HepG2 (cell line): Measurements from ENCODE around the gene SCYL1. TPM values are rescaled to one million over a fixed set of nuclear protein-coding genes. Genes with fewer than 3 reads are reported as not detected.

Experiments used
- ATAD3A ChIP-seq: sonication (generic); formaldehyde crosslinking; IDR thresholded peaks from 2 replicates; pipeline ENCODE4 v1.4.0; 2020; ENCODE audit warnings: missing genetic modification reagents
- CCAR2 ChIP-seq: fragments of 200-400 bp; formaldehyde crosslinking; optimal IDR thresholded peaks from 2 replicates; pipeline ENCODE3; 2018; ENCODE audit warnings: low read depth, mild to moderate bottlenecking, low read length, moderate library complexity
- DNMT3B ChIP-seq: conservative IDR thresholded peaks from 2 replicates; pipeline ENCODE4 v1.6.1; 2016; ENCODE audit warnings: missing biosample characterization, control low read depth
- ELK4 ChIP-seq: sonication (generic); formaldehyde crosslinking; IDR thresholded peaks from 2 replicates; pipeline ENCODE4 v1.9.0; 2021; ENCODE audit warnings: missing genetic modification reagents, borderline replicate concordance
- KDM5A ChIP-seq: fragments of 200-600 bp; sonication (generic); IDR thresholded peaks from 2 replicates; pipeline ENCODE4 v1.7.0; 2018; ENCODE audit warnings: antibody characterized with exemption, mild to moderate bottlenecking, low read length, borderline replicate concordance
- KLF6 ChIP-seq: IDR thresholded peaks from 2 replicates; pipeline ENCODE4 v1.8.0; 2016; ENCODE audit warnings: missing biosample characterization, missing genetic modification reagents
- MTF1 ChIP-seq: sonication (generic); formaldehyde crosslinking; IDR thresholded peaks from 2 replicates; pipeline ENCODE4 v1.5.0; 2020; ENCODE audit warnings: missing genetic modification reagents
- POLR2A ChIP-seq, 2 experiments: IDR thresholded peaks; 2 replicates each; pipeline ENCODE4 v1.6.1; 2011; ENCODE audit warnings: low read depth in 2 of 2, low read length in 2 of 2, mild to moderate bottlenecking in 1 of 2, moderate library complexity in 1 of 2; ENCODE audit not compliant: insufficient read depth in 1 of 2
- SIN3B ChIP-seq: fragments of 150-350 bp; IDR thresholded peaks from 2 replicates; pipeline ENCODE4 v1.6.1; 2014; ENCODE audit warnings: low read length
- STAG1 ChIP-seq: sonication (generic); formaldehyde crosslinking; IDR thresholded peaks from 2 replicates; pipeline ENCODE4 v1.4.0; 2020; ENCODE audit warnings: missing genetic modification reagents
- ZBTB20 ChIP-seq: sonication (generic); formaldehyde crosslinking; IDR thresholded peaks from 2 replicates; pipeline ENCODE4 v1.8.1; 2023; ENCODE audit warnings: missing genetic modification reagents, low read depth, mild to moderate bottlenecking, borderline replicate concordance
- ZKSCAN5 ChIP-seq: sonication (generic); formaldehyde crosslinking; IDR thresholded peaks from 2 replicates; pipeline ENCODE4 v1.5.1; 2020; ENCODE audit warnings: mild to moderate bottlenecking, missing genetic modification reagents
- ZSCAN21 ChIP-seq: sonication (generic); formaldehyde crosslinking; IDR thresholded peaks from 2 replicates; pipeline ENCODE4 v1.8.0; 2022; ENCODE audit warnings: mild to moderate bottlenecking, missing genetic modification reagents, moderate library complexity, borderline replicate concordance
- polyA plus RNA-seq, 8 experiments: library from polyadenylated mRNA; depleted of rRNA in 3 of 8; stranded (reverse) in 7 of 8; unstranded in 1 of 8; fragments of >200 nt; fragmentation: Illumina TruSeq in 4 of 8; extraction: Trizol in 4 of 8; gene quantifications; 2 replicates each; pipeline versions ENCODE4 v1.2.1 to v1.2.3, GENCODE V29; 2011 to 2016; ENCODE audit warnings: low read depth in 4 of 8, missing spikeins in 1 of 8, mixed read lengths in 1 of 8; ENCODE audit not compliant: insufficient read depth in 1 of 8
- total RNA-seq, 5 experiments: library from RNA; depleted of rRNA; stranded (reverse); fragments of >200 nt; fragmentation: Illumina TruSeq; extraction: Trizol; gene quantifications; 2 replicates each; pipeline ENCODE4 v1.2.3, GENCODE V29; 2016; ENCODE audit warnings: low read depth in 1 of 5
- TF ChIP-seq, protein P1 (sequence below): sonication (generic); formaldehyde crosslinking; IDR thresholded peaks from 2 replicates; pipeline ENCODE4 v1.5.0; 2020; ENCODE audit warnings: mild to moderate bottlenecking, missing genetic modification reagents, borderline replicate concordance
- TF ChIP-seq, protein P2 (sequence below): sonication (generic); formaldehyde crosslinking; IDR thresholded peaks from 2 replicates; pipeline ENCODE4 v1.8.0; 2022; ENCODE audit warnings: mild to moderate bottlenecking, missing genetic modification reagents, moderate library complexity
- TF ChIP-seq, protein P3 (sequence below): sonication (generic); formaldehyde crosslinking; IDR thresholded peaks from 2 replicates; pipeline ENCODE4 v1.4.0; 2020; ENCODE audit warnings: missing genetic modification reagents, borderline replicate concordance
- TF ChIP-seq, protein P4 (sequence below): sonication (generic); formaldehyde crosslinking; IDR thresholded peaks from 2 replicates; pipeline ENCODE4 v1.4.0; 2020; ENCODE audit warnings: missing genetic modification reagents, borderline replicate concordance

SCYL1 gene
- total and polyA plus RNA-seq, 2 of the 13 experiments (the other 11 are each of a cell fraction or from before 2014, with no cell fraction given): 65.9 to 103 TPM

DNA sequence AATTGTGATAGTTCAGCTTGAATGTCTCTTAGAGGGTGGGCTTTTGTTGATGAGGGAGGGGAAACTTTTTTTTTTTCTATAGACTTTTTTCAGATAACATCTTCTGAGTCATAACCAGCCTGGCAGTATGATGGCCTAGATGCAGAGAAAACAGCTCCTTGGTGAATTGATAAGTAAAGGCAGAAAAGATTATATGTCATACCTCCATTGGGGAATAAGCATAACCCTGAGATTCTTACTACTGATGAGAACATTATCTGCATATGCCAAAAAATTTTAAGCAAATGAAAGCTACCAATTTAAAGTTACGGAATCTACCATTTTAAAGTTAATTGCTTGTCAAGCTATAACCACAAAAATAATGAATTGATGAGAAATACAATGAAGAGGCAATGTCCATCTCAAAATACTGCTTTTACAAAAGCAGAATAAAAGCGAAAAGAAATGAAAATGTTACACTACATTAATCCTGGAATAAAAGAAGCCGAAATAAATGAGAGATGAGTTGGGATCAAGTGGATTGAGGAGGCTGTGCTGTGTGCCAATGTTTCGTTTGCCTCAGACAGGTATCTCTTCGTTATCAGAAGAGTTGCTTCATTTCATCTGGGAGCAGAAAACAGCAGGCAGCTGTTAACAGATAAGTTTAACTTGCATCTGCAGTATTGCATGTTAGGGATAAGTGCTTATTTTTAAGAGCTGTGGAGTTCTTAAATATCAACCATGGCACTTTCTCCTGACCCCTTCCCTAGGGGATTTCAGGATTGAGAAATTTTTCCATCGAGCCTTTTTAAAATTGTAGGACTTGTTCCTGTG lies 22.1 kb upstream of the SCYL1 start (continued):
- TF ChIP-seq, protein P1, sequence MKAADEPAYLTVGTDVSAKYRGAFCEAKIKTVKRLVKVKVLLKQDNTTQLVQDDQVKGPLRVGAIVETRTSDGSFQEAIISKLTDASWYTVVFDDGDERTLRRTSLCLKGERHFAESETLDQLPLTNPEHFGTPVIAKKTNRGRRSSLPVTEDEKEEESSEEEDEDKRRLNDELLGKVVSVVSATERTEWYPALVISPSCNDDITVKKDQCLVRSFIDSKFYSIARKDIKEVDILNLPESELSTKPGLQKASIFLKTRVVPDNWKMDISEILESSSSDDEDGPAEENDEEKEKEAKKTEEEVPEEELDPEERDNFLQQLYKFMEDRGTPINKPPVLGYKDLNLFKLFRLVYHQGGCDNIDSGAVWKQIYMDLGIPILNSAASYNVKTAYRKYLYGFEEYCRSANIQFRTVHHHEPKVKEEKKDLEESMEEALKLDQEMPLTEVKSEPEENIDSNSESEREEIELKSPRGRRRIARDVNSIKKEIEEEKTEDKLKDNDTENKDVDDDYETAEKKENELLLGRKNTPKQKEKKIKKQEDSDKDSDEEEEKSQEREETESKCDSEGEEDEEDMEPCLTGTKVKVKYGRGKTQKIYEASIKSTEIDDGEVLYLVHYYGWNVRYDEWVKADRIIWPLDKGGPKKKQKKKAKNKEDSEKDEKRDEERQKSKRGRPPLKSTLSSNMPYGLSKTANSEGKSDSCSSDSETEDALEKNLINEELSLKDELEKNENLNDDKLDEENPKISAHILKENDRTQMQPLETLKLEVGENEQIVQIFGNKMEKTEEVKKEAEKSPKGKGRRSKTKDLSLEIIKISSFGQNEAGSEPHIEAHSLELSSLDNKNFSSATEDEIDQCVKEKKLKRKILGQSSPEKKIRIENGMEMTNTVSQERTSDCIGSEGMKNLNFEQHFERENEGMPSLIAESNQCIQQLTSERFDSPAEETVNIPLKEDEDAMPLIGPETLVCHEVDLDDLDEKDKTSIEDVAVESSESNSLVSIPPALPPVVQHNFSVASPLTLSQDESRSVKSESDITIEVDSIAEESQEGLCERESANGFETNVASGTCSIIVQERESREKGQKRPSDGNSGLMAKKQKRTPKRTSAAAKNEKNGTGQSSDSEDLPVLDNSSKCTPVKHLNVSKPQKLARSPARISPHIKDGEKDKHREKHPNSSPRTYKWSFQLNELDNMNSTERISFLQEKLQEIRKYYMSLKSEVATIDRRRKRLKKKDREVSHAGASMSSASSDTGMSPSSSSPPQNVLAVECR: no peak
- TF ChIP-seq ELK4 (CRISPR knock-in tag) (no peak), ZBTB20 (CRISPR knock-in tag) (no peak), POLR2A (IDR thresholded peaks at IDR 0.05; ENCODE audit: insufficient read depth in 1 of 2, low read depth in 2 of 2, low read length in 2 of 2) (peak; percentile 46 to 64; a peak in 2 of 4 replicates), ZKSCAN5 (CRISPR knock-in tag) (no peak), DNMT3B (CRISPR knock-in tag) (no peak), ZSCAN21 (CRISPR knock-in tag) (no peak), KDM5A (no peak), KLF6 (CRISPR knock-in tag) (no peak), CCAR2 (no peak), ATAD3A (CRISPR knock-in tag) (no peak), STAG1 (CRISPR knock-in tag) (no peak), SIN3B (no peak), MTF1 (no peak)
- TF ChIP-seq, protein P2, sequence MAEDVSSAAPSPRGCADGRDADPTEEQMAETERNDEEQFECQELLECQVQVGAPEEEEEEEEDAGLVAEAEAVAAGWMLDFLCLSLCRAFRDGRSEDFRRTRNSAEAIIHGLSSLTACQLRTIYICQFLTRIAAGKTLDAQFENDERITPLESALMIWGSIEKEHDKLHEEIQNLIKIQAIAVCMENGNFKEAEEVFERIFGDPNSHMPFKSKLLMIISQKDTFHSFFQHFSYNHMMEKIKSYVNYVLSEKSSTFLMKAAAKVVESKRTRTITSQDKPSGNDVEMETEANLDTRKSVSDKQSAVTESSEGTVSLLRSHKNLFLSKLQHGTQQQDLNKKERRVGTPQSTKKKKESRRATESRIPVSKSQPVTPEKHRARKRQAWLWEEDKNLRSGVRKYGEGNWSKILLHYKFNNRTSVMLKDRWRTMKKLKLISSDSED (CRISPR knock-in tag): no peak
- TF ChIP-seq, protein P3, sequence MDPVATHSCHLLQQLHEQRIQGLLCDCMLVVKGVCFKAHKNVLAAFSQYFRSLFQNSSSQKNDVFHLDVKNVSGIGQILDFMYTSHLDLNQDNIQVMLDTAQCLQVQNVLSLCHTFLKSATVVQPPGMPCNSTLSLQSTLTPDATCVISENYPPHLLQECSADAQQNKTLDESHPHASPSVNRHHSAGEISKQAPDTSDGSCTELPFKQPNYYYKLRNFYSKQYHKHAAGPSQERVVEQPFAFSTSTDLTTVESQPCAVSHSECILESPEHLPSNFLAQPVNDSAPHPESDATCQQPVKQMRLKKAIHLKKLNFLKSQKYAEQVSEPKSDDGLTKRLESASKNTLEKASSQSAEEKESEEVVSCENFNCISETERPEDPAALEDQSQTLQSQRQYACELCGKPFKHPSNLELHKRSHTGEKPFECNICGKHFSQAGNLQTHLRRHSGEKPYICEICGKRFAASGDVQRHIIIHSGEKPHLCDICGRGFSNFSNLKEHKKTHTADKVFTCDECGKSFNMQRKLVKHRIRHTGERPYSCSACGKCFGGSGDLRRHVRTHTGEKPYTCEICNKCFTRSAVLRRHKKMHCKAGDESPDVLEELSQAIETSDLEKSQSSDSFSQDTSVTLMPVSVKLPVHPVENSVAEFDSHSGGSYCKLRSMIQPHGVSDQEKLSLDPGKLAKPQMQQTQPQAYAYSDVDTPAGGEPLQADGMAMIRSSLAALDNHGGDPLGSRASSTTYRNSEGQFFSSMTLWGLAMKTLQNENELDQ (CRISPR knock-in tag): no peak
- TF ChIP-seq, protein P4, sequence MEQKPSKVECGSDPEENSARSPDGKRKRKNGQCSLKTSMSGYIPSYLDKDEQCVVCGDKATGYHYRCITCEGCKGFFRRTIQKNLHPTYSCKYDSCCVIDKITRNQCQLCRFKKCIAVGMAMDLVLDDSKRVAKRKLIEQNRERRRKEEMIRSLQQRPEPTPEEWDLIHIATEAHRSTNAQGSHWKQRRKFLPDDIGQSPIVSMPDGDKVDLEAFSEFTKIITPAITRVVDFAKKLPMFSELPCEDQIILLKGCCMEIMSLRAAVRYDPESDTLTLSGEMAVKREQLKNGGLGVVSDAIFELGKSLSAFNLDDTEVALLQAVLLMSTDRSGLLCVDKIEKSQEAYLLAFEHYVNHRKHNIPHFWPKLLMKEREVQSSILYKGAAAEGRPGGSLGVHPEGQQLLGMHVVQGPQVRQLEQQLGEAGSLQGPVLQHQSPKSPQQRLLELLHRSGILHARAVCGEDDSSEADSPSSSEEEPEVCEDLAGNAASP (CRISPR knock-in tag): no peak
